ENCODE data around the gene LRRC59. TPM values are rescaled to one million over a fixed set of nuclear protein-coding genes. Genes with fewer than 3 reads are reported as not detected.
"Not testable (repeated sequence)": the region's sequence is repeated elsewhere in the genome, so short reads cannot be mapped to it uniquely, and the experiment has no call there.

LRRC59 gene
- total and polyA plus RNA-seq, 7 donors, result 32.4 to 116 (median 38.8) TPM

DNA sequence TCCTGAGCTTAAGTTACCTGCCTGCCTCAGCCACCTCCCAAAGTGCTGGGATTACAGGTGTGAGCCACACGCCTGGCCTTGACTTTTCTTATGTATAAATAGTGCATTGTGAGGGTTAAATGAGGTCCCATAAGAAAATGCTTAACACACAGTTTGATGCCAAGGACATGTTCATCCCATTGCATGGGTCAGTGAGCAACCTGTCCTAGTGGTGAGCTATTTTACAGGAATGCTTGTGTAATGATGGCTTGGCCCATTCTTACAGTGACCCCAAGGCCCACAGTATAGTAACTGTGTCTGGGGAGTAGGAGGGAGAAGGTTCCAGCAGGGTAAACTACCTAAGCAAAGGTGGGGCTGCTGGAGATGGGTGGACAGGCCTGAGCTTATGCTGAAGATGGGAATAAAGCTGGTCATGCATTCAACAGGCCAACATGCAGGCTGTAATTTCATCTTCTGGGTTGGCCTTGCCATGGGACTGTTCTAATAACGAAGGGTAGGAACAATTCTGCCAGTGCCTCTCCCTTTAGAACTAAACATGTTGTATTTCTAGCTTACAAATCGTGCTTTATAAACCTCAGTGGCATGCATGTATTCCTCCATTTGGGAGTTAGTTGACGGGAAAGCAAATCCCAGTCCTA, 34.9 kb upstream of the LRRC59 start:
- intact Hi-C loops (cut with DNase I), result no loop called here
- no peak overlapping the region for H3K4me3 ChIP-seq
- peaks cover 0 to 7% (median 0%) of the 10 kb centered on the region in 4 donors for H3K36me3 ChIP-seq
- TF ChIP-seq POLR2A (IDR thresholded peaks at IDR 0.05) (no peak), POLR2AphosphoS5 (IDR thresholded peaks at IDR 0.05) (no peak), EP300 (IDR thresholded peaks at IDR 0.05) (no peak)
- TF ChIP-seq, protein P1, sequence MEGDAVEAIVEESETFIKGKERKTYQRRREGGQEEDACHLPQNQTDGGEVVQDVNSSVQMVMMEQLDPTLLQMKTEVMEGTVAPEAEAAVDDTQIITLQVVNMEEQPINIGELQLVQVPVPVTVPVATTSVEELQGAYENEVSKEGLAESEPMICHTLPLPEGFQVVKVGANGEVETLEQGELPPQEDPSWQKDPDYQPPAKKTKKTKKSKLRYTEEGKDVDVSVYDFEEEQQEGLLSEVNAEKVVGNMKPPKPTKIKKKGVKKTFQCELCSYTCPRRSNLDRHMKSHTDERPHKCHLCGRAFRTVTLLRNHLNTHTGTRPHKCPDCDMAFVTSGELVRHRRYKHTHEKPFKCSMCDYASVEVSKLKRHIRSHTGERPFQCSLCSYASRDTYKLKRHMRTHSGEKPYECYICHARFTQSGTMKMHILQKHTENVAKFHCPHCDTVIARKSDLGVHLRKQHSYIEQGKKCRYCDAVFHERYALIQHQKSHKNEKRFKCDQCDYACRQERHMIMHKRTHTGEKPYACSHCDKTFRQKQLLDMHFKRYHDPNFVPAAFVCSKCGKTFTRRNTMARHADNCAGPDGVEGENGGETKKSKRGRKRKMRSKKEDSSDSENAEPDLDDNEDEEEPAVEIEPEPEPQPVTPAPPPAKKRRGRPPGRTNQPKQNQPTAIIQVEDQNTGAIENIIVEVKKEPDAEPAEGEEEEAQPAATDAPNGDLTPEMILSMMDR (IDR thresholded peaks at IDR 0.05), result no peak
- no peaks in the 10 kb centered on the region for H3K9me3 ChIP-seq
- no peaks in the 10 kb centered on the region for H3K27me3 ChIP-seq
- 81 to 95% methylated on average over 4 of the region's 4 CpGs for WGBS, 2 donors
- no peak overlapping the region for H3K27ac ChIP-seq
- no peak for DNase-seq
- peaks cover 0 to 10% (median 6%) of the 10 kb centered on the region in 4 donors for H3K4me1 ChIP-seq

DNA sequence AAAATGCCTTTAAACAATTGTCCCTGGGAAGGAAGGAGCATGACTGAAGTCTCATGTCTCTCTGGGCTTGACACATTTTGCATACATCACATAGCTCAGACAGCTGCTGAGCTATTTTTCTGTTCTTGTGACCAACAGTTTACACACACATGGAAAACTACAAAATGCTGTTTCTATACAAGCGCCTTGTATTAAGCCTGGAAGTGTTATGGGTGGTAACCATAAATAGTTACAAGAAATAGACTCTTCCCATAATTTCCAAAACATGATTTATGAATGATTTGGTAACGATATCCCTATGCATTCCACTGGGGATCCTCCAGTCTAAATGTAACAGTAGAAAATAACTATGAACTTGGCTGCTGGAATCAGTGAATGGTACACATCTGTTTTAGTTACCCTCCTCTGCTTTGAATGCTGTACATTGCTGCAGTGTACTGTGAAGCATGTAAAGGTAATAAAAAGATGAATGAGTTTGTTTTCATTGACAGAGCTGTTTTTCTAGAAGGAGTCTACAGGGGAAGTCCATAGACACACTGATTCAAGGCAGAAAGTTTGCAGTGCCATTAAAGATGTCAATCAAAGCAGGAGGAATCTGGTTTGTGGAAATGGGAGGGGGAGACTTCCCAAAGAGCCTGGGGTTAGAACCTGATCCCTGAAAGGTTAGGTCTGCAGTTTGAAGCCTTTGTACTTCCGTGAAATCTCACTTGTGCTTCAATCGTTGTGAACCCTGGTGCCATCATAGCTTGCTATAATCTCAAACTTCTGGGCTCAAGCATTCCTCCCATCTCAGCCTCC, 33.7 kb upstream of the LRRC59 start:
- peaks cover 0 to 7% (median 0%) of the 10 kb centered on the region in 4 donors for H3K36me3 ChIP-seq
- H3K27ac ChIP-seq, result no peak overlapping the region
- H3K27me3 ChIP-seq, result no peaks in the 10 kb centered on the region
- intact Hi-C loops (cut with DNase I), result no loop called here
- TF ChIP-seq POLR2A (IDR thresholded peaks at IDR 0.05) (no peak), POLR2AphosphoS5 (IDR thresholded peaks at IDR 0.05) (no peak), EP300 (IDR thresholded peaks at IDR 0.05) (no peak)
- TF ChIP-seq, protein P1 (IDR thresholded peaks at IDR 0.05), result no peak
- 50 to 77% methylated on average over 4 of the region's 4 CpGs for WGBS, 2 donors
- H3K4me3 ChIP-seq, result no peak overlapping the region
- no peak for DNase-seq
- H3K4me1 ChIP-seq, result peaks cover 0 to 21% (median 16%) of the 10 kb centered on the region in 4 donors
- H3K9me3 ChIP-seq, result no peaks in the 10 kb centered on the region

GRCh38 chr17:50429793-50430192, 32.5 kb upstream of the LRRC59 start:
- Histone ChIP-seq H3K4me1 (peaks cover 0 to 30% (median 24%) of the 10 kb centered on the region in 4 donors), H3K27ac (no peak overlapping the region), H3K36me3 (peaks cover 0 to 7% (median 0%) of the 10 kb centered on the region in 4 donors), H3K4me3 (no peak overlapping the region), H3K27me3 (no peaks in the 10 kb centered on the region), H3K9me3 (no peaks in the 10 kb centered on the region)
- intact Hi-C loops (cut with DNase I), result no loop called here
- TF ChIP-seq, protein P1 (IDR thresholded peaks at IDR 0.05), result no peak
- TF ChIP-seq POLR2AphosphoS5 (IDR thresholded peaks at IDR 0.05), result no peak
- no peak for TF ChIP-seq EP300 (IDR thresholded peaks at IDR 0.05)
- TF ChIP-seq POLR2A (IDR thresholded peaks at IDR 0.05), result no peak
- no peak for DNase-seq
- 58 to 83% methylated on average over 4 of the region's 4 CpGs for WGBS, 2 donors

GRCh38 chr17:50428831-50429424, 31.6 kb upstream of the LRRC59 start:
- peaks cover 0 to 30% (median 24%) of the 10 kb centered on the region in 4 donors for H3K4me1 ChIP-seq
- TF ChIP-seq, protein P1 (IDR thresholded peaks at IDR 0.05), result no peak
- TF ChIP-seq POLR2A (IDR thresholded peaks at IDR 0.05), result no peak
- no peak for TF ChIP-seq POLR2AphosphoS5 (IDR thresholded peaks at IDR 0.05)
- no peak for TF ChIP-seq EP300 (IDR thresholded peaks at IDR 0.05)
- no peaks in the 10 kb centered on the region for H3K9me3 ChIP-seq
- no peak overlapping the region for H3K27ac ChIP-seq
- 39 to 80% methylated on average over 7 of the region's 7 CpGs for WGBS, 2 donors
- intact Hi-C loops (cut with DNase I), result no loop called here
- H3K36me3 ChIP-seq, result peaks cover 0 to 7% (median 0%) of the 10 kb centered on the region in 4 donors
- H3K4me3 ChIP-seq, result no peak overlapping the region
- H3K27me3 ChIP-seq, result no peaks in the 10 kb centered on the region
- no peak for DNase-seq

- intact Hi-C loops (cut with DNase I); H3K4me3 ChIP-seq; H3K27ac ChIP-seq; H3K27me3 ChIP-seq; H3K9me3 ChIP-seq; DNase-seq; H3K36me3 ChIP-seq: not testable (repeated sequence)
- WGBS, 2 donors, result 66 to 86% methylated on average over 6 of the region's 6 CpGs
- peaks cover 0 to 30% (median 24%) of the 10 kb centered on the region in 4 donors for H3K4me1 ChIP-seq
Measured at GRCh38 chr17:50428126-50428525, 30.8 kb upstream of the LRRC59 start.

All from sigmoid colon (tissue), 7 donors.